Hematopoietic multipotent progenitor cell treated with erythropoietin and hydrocortisone succinate and interleukin-3 and kit ligand, for 15 days (in vitro differentiated cells): Measurements from ENCODE around the gene TRAPPC10.
"Not testable (repeated sequence)": the region's sequence is repeated elsewhere in the genome, so short reads cannot be mapped to it uniquely, and the experiment has no call there.

Experiments used
- DNase-seq: peaks from one replicate; pipeline ENCODE4 v3.0.0-alpha.2; 2015; ENCODE audit warnings: low spot score

TRAPPC10 gene

GRCh38 chr21:44089001-44089911, 77.1 kb downstream of the TRAPPC10 start:
- no peak for DNase-seq

GRCh38 chr21:44090325-44090724, 78.2 kb downstream of the TRAPPC10 start:
- no peak for DNase-seq

GRCh38 chr21:44092211-44092610, 80.1 kb downstream of the TRAPPC10 start:
- DNase-seq = no peak

GRCh38 chr21:44093761-44094160, 81.7 kb downstream of the TRAPPC10 start:
- no peak for DNase-seq

GRCh38 chr21:44094832-44095231, 82.7 kb downstream of the TRAPPC10 start:
- DNase-seq = no peak

GRCh38 chr21:44098507-44098906, 86.4 kb downstream of the TRAPPC10 start:
- DNase-seq = not testable (repeated sequence)

GRCh38 chr21:44098964-44099363, 86.9 kb downstream of the TRAPPC10 start:
- DNase-seq = not testable (repeated sequence)

GRCh38 chr21:44107026-44107501, 95.0 kb downstream of the TRAPPC10 start, which contains the start of gene PWP2:
TSS of gene PWP2 (plus strand) at chr21:44107399. CDS start at chr21:44107417, 18 bp downstream.
- DNase-seq = peak; percentile 38

GRCh38 chr21:44107589-44107988, 95.5 kb downstream of the TRAPPC10 start:
- not testable (repeated sequence) for DNase-seq

GRCh38 chr21:44113702-44114371, 101.7 kb downstream of the TRAPPC10 start:
- not testable (repeated sequence) for DNase-seq

- DNase-seq = not testable (repeated sequence)
These were observed 110.0 kb downstream of the TRAPPC10 start for GRCh38 chr21:44122131-44122530.

GRCh38 chr21:44127827-44128226, 115.7 kb downstream of the TRAPPC10 start:
- not testable (repeated sequence) for DNase-seq

- not testable (repeated sequence) for DNase-seq
These were observed 121.6 kb downstream of the TRAPPC10 start for GRCh38 chr21:44133715-44134057.

GRCh38 chr21:44134732-44135131, 122.6 kb downstream of the TRAPPC10 start:
- not testable (repeated sequence) for DNase-seq

GRCh38 chr21:44138039-44138438, 125.9 kb downstream of the TRAPPC10 start:
- DNase-seq = not testable (repeated sequence)

- not testable (repeated sequence) for DNase-seq
These were observed 127.9 kb downstream of the TRAPPC10 start for GRCh38 chr21:44139787-44140551.

GRCh38 chr21:44140552-44140932, 128.4 kb downstream of the TRAPPC10 start:
- not testable (repeated sequence) for DNase-seq

- DNase-seq = not testable (repeated sequence)
These were observed 130.4 kb downstream of the TRAPPC10 start for GRCh38 chr21:44142470-44142869.

GRCh38 chr21:44143380-44143779, 131.3 kb downstream of the TRAPPC10 start:
- not testable (repeated sequence) for DNase-seq

GRCh38 chr21:44143996-44144395, 131.9 kb downstream of the TRAPPC10 start:
- DNase-seq = not testable (repeated sequence)

GRCh38 chr21:44144784-44145602, 132.9 kb downstream of the TRAPPC10 start:
- not testable (repeated sequence) for DNase-seq
